Activated CD8-positive, alpha-beta memory T cell treated with anti-CD3 and anti-CD28 coated beads, Interleukin-2, amount 50 U/mL, for 24 hours (primary cell): Measurements from ENCODE around the gene FGF19.

Experiments used
- DNase-seq: peaks from one replicate; pipeline ENCODE4 v3.0.0-alpha.2; 2020; ENCODE audit errors: extremely low read depth

The FGF19 gene, protein sequence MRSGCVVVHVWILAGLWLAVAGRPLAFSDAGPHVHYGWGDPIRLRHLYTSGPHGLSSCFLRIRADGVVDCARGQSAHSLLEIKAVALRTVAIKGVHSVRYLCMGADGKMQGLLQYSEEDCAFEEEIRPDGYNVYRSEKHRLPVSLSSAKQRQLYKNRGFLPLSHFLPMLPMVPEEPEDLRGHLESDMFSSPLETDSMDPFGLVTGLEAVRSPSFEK

DNA sequence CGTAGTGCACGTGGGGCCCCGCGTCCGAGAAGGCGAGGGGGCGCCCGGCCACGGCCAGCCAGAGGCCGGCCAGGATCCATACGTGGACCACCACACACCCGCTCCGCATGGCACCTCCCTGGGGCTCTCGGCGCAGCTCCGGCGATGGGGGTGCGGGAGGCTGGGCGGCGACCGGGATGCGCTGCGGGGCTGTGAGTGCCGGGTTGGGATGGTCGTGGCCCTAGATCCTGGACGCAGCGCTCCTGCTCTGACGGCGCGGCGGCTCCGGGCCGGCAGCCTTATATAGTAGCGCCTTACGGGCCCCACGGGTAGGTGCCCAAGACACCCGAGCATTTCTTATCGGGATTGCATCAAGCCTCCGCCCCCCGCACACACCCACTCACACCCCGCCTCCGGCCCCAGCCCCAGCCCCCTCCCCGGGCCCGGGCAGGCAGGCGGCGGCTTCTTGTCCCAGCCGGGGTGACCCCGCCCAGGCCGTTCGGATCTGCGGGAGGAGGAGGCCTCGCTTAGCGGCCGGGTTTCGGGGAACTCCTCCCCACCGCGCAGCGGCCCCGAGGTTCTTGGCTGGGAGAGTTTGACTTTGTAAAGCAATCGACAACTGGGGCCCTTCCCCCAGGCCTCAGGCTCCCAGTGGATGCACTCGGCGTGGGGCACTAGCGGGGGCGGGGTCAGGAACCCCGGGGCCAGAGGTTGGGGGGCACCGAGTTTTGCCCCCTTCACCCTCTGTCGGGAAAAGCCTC is at the start of gene FGF19:
Gene FGF19 (minus strand): TSS at position 255 of the 740 bp plus-strand sequence. CDS start 146 bp downstream, at position 109.
- DNase-seq: no peak

- DNase-seq: no peak
These were observed 49.1 kb upstream of the FGF19 start for GRCh38 chr11:69752890-69753289.

DNA sequence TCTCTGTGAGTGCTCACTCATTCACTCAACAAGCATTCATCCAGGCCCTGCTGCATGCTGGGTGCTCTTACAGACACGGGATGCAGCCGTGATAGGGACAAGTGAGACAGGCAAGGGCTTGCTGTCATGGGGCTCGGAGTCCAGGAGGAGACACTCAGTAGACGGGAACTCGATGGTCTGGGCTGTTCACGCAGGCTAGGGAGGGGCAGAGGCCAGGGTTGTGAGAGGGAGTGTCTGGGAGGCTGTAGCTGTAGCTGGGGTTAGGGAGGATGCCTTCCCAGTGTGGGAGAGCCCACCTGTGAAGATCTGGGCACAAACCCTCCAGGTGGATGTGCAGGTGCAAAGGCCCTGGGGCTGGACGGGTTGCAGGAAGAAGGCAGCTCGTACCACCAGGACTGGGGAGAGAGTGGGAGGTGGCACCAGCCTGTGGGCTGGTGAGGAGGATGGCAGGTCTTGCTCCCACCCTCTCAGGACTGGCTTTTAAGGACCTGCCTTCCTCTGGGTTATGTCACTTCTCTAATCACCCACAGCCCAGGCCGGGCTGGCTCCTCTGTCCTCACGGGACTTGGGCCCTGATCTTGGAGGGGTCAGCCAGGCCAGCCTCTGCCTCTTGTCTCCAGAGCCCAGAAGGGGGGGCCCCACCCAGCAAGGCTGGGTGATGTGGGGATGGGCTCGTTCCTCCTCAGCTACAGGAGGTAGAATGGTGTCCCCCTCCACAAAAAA is 47.2 kb upstream of the FGF19 start:
- DNase-seq: no peak

GRCh38 chr11:69750108-69750850 is 46.5 kb upstream of the FGF19 start:
- DNase-seq: no peak

DNA sequence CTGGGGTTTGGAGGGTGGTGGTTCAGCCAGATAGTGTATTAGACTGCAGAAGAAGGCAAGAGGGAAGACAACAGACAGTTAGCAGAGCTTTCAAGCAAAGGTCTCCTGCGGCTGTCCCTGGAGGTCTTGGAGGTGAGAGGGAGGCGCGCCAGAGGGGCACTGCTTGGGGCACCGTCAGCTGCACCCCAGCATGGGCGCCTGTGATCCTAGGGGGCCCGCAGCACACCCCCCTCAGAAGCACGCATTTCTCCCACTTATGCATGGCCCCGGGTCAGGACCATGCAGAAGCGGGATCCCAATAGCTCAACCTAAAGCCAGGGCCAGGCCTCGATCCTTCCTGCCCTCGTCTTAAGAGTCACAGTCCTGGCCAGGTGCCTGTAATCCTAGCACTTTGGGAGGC is 44.8 kb upstream of the FGF19 start:
- DNase-seq: no peak

GRCh38 chr11:69746752-69747742 is 43.2 kb upstream of the FGF19 start:
- DNase-seq: no peak

GRCh38 chr11:69746140-69746539 is 42.3 kb upstream of the FGF19 start:
- no peak for DNase-seq

- DNase-seq: no peak
These were observed 41.4 kb upstream of the FGF19 start for GRCh38 chr11:69745201-69745600.

DNA sequence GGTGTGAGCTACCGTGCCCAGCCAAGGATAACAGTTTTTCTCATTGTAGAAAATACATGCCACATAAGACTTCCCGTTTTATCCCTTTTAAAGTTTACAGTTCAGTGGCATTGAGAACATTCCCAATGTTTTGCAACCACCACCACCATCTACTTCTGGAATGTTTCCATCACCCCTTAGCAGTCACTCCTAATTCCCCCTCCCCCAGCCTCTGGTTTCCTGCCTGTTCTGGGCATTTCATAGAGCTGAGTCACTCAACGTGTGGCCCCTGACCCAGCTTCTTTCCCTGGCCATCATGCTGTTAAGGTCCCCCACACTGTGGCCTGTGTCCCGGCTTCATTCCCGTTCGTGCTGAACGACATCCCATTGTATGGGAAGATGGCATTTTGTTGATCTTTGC is 40.6 kb upstream of the FGF19 start:
- DNase-seq: no peak

DNA sequence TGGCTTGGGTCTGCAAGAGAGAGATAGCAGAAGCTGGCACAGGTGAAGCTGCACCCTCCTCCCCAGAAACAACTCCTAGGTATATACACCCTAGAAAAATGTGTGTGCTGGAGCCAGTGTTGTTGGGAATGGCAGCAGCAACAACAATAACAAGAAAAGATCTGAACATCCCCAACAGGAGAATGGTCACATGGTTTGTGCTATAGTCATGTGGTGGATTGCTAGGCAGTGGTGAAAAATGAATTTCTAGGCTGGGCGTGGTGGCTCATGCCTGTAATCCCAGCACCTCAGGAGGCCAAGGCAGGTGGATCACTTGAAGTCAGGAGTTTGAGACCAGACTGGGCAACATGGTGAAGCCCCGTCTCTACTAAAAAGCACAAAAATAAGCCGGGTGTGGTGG is 31.0 kb upstream of the FGF19 start:
- DNase-seq: no peak

DNA sequence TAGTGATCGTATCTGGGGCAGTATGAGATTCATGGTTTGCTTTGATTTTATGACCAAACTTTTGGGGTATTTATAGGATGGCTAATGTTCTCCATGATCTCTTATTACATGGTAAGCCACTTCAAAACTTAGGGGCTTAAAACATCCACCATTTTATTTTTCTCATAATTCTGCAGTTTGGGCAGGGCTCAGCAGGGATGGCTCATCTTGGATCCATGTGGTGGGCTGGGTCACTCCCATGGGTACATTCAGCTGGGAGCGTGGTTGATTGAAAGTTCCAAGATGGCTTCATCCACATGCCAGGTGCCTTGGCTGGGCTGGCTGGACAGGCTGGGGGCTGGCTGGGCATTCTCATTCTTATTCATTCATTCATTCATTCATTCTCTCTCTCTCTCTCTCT is 30.5 kb upstream of the FGF19 start:
- no peak for DNase-seq

- no peak for DNase-seq
These were observed 29.1 kb upstream of the FGF19 start for GRCh38 chr11:69732910-69733309.

DNA sequence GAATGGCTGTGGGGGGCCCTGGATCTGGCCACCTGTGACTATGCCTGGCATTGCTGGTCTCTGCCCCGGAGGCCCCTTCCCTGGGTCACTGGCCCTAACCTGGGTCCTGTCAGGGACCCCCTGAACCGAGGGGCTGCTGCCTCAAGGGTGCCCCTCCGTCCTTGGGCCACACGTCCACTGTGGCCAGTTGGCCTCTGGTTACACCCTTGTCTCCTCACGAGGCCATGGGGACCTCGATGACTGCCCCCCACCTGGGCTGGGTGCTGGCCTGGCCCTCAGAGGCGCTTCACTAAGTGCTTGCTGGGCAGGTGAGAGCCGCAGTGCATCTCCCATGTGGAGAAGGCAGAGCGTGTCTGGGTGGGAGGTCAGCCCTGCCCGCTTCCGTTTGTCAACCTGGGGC is 27.3 kb upstream of the FGF19 start:
- DNase-seq: no peak

DNA sequence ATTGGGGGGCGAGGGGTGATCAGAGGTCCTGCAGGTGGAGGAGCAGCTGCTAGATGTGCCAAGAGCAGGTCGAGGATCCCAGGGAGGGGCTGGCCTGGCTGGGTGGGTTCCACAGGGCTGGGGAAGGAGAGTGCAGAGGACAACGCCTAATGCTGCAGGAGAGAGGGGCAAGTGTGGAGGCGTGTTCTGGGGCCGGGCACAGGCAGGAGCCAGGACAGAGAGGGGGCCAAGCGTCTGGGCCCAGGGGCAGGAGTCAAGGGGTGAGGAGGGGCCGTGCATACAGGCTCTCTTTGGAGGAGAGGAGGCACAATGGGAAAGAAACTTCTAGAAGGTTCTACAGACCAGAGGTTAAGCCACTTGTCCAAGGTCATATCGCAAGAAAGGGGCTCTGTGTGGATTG is 26.7 kb upstream of the FGF19 start:
- DNase-seq: no peak

DNA sequence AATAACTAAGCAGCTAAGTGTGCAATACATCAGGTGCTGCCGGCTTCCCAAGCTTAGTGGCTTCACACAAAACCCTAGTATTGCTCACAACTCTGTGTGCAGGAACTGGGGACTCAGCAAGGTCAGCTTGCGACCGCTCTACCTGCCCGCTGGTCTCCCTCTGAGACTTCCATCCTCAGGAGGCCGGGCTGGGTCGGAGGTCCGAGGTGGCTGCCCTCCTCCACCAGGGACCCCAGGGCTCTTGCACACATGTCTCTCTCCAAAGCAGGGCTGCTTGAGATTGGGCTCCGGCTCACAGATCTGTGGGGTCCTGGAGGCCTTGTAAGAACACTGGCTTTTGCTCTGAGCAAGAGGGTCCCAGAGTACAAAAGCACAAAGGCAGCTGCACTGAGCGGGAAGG is 25.4 kb upstream of the FGF19 start:
- DNase-seq: no peak

GRCh38 chr11:69727266-69727665 is 23.4 kb upstream of the FGF19 start:
- no peak for DNase-seq

- DNase-seq: no peak
These were observed 22.7 kb upstream of the FGF19 start for GRCh38 chr11:69726481-69726880.

DNA sequence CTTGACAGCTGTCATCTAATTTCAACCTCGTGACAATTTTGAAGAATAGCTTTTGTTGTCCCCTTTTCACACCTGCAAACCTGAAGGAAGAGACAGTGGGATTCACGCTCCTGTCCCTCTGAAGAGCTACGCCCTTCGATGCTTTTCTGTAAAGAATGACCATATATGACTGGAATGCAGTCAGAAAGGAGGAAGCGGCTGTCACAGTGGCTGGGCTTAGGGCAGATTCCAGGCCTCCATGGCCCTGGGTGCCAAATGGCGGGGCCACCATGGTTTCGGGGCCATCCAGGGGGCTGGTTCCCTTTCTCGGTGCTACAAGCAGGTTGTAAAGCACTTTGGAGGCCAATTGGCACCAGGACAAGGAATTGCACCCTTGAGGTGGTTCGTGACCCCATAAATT is 22.2 kb upstream of the FGF19 start:
- no peak for DNase-seq

DNA sequence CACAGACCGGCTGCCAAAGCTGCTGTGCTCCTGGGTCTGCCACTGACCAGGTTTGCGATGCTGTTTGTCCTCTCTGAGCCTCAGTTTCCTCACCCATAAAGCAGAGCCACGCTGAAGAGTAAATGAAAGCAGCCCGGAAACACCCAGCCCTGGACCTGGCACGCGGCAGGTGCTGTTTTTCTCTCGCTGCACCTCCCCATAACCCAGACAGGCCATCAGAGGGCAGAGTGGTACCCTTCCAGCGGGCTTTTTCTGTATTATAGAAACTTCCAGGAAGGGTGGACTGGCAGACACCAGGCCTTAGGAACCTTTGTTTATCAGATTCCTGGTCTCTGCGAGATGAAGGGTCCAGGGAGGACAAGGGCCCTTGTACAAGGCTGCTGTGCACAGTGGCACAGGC is 17.9 kb upstream of the FGF19 start:
- no peak for DNase-seq

- no peak for DNase-seq
These were observed 17.3 kb upstream of the FGF19 start for GRCh38 chr11:69721106-69721505.

GRCh38 chr11:69718912-69719311 is 15.1 kb upstream of the FGF19 start:
- DNase-seq: no peak
